NCI-H146 treated with DMSO at 0.1 percent for 48 hours (cell line): Measurements from ENCODE around the gene NQO2.

ENCODE experiments used
- DNase-seq: peaks from one replicate; lab custom pipeline; 2025; ENCODE audit not compliant: unreplicated experiment; lab: John Stamatoyannopoulos, UW

Gene NQO2

GRCh38 chr6:2999618-3000557 is at the start of gene NQO2:
Gene NQO2 (plus strand): TSS chr6:2999894. CDS start chr6:3006553, 6,659 bp downstream.
- DNase-seq = peak; percentile 48

- DNase-seq = no peak
Measured at GRCh38 chr6:2950713-2951112, 49.0 kb upstream of the NQO2 start.

GRCh38 chr6:2951728-2952127 is 48.0 kb upstream of the NQO2 start:
- no peak for DNase-seq

- DNase-seq = peak; percentile 10
Measured at GRCh38 chr6:2952557-2953095, 47.1 kb upstream of the NQO2 start.

GRCh38 chr6:2953098-2953497 is 46.6 kb upstream of the NQO2 start:
- DNase-seq = no peak

GRCh38 chr6:2956930-2957685 is 42.6 kb upstream of the NQO2 start:
- no peak for DNase-seq

- no peak for DNase-seq
Measured at GRCh38 chr6:2957696-2958330, 41.9 kb upstream of the NQO2 start.

GRCh38 chr6:2958331-2958711 is 41.4 kb upstream of the NQO2 start:
- DNase-seq = no peak

- DNase-seq = no peak
Measured at GRCh38 chr6:2958776-2959175, 40.9 kb upstream of the NQO2 start.

- DNase-seq = no peak
Measured at GRCh38 chr6:2959909-2960719, 39.6 kb upstream of the NQO2 start.

- no peak for DNase-seq
Measured at GRCh38 chr6:2960935-2961334, 38.8 kb upstream of the NQO2 start.

- DNase-seq = no peak
Measured at GRCh38 chr6:2961506-2961905, 38.2 kb upstream of the NQO2 start.

- DNase-seq = no peak
Measured at GRCh38 chr6:2962004-2962403, 37.7 kb upstream of the NQO2 start.

GRCh38 chr6:2962636-2963035 is 37.1 kb upstream of the NQO2 start:
- no peak for DNase-seq

GRCh38 chr6:2963756-2964155 is 35.9 kb upstream of the NQO2 start:
- no peak for DNase-seq

GRCh38 chr6:2964793-2965505 is 34.7 kb upstream of the NQO2 start:
- DNase-seq = no peak

GRCh38 chr6:2966347-2966746 is 33.3 kb upstream of the NQO2 start:
- DNase-seq = no peak

GRCh38 chr6:2967936-2968335 is 31.8 kb upstream of the NQO2 start:
- no peak for DNase-seq

- no peak for DNase-seq
Measured at GRCh38 chr6:2968600-2969135, 31.0 kb upstream of the NQO2 start.

- no peak for DNase-seq
Measured at GRCh38 chr6:2969549-2969948, 30.1 kb upstream of the NQO2 start.
